Keratinocyte (primary cell): Measurements from ENCODE around the gene PAQR3. TPM values are rescaled to one million over a fixed set of nuclear protein-coding genes. Genes with fewer than 3 reads are reported as not detected.

ENCODE experiments used
- DNase-seq: peaks from one replicate; pipeline ENCODE4 v3.0.0-alpha.2; 2011; ENCODE audit warnings: low read depth, missing footprints, low spot score
- FAIRE-seq: peaks from 2 replicates; lab custom pipeline; 2011; peaks lifted over from hg19 to GRCh38; lab: Jason Lieb, UNC
- H2AFZ ChIP-seq: 2 replicates; pipeline ENCODE4 v1.6.0; 2012; ENCODE audit warnings: low read length, control low read depth, inconsistent platforms; ENCODE audit not compliant: control insufficient read depth
- H3K27ac ChIP-seq: 2 replicates; pipeline ENCODE4 v1.5.1; 2011; ENCODE audit warnings: low read length; ENCODE audit not compliant: control insufficient read depth, insufficient read depth
- H3K27me3 ChIP-seq: 3 replicates; pipeline ENCODE4 v1.6.0; 2011; ENCODE audit warnings: low read length; ENCODE audit not compliant: control insufficient read depth, insufficient read depth; ENCODE audit errors: extremely low read depth
- H3K36me3 ChIP-seq, 2 experiments: 2 replicates in 1 of 2; 3 replicates in 1 of 2; pipeline ENCODE4 v1.5.1; 2011; ENCODE audit warnings: low read length in 2 of 2, mild to moderate bottlenecking in 1 of 2; ENCODE audit not compliant: control insufficient read depth in 2 of 2, insufficient read depth in 2 of 2; ENCODE audit errors: extremely low read depth in 1 of 2
- H3K4me1 ChIP-seq: 3 replicates; pipeline ENCODE4 v1.5.1; 2011; ENCODE audit warnings: low read length; ENCODE audit not compliant: control insufficient read depth, insufficient read depth; ENCODE audit errors: extremely low read depth
- H3K4me2 ChIP-seq: 3 replicates; pipeline ENCODE4 v1.6.0; 2011; ENCODE audit warnings: low read depth, low read length; ENCODE audit not compliant: control insufficient read depth, insufficient read depth; ENCODE audit errors: extremely low read depth
- H3K4me3 ChIP-seq, 3 experiments: fragments of 200-600 bp in 1 of 3; sonication (generic) in 1 of 3; 2 replicates in 2 of 3; 3 replicates in 1 of 3; pipeline ENCODE4 v1.5.1; 2011 to 2016; ENCODE audit warnings: low read length in 3 of 3, mild to moderate bottlenecking in 3 of 3, control low read depth in 2 of 3, inconsistent platforms in 1 of 3, low read depth in 1 of 3, mixed read lengths in 1 of 3, mixed run types in 1 of 3, moderate library complexity in 1 of 3; ENCODE audit not compliant: control insufficient read depth in 2 of 3, insufficient read depth in 2 of 3; ENCODE audit errors: extremely low read depth in 1 of 3
- H3K79me2 ChIP-seq: 2 replicates; pipeline ENCODE4 v1.6.0; 2012; ENCODE audit warnings: low read length; ENCODE audit not compliant: control insufficient read depth, insufficient read depth
- H3K9ac ChIP-seq: 3 replicates; pipeline ENCODE4 v1.6.0; 2011; ENCODE audit warnings: low read length; ENCODE audit not compliant: control insufficient read depth, insufficient read depth; ENCODE audit errors: extremely low read depth
- H3K9me1 ChIP-seq: 3 replicates; pipeline ENCODE4 v1.6.0; 2011; ENCODE audit warnings: low read length; ENCODE audit not compliant: control insufficient read depth, insufficient read depth; ENCODE audit errors: extremely low read depth
- H3K9me3 ChIP-seq: 2 replicates; pipeline ENCODE4 v1.5.1; 2012; ENCODE audit warnings: low read depth, low read length; ENCODE audit not compliant: control insufficient read depth
- H4K20me1 ChIP-seq: 3 replicates; pipeline ENCODE4 v1.6.0; 2011; ENCODE audit warnings: low read length; ENCODE audit not compliant: control insufficient read depth, insufficient read depth; ENCODE audit errors: extremely low read depth
- CTCF ChIP-seq, 3 experiments: IDR thresholded peaks in 1 of 3; conservative IDR thresholded peaks in 1 of 3; optimal IDR thresholded peaks in 1 of 3; 2 replicates in 2 of 3; 3 replicates in 1 of 3; pipeline versions ENCODE3 to v1.5.1; 2011; ENCODE audit warnings: low read length in 3 of 3, mild to moderate bottlenecking in 3 of 3, moderate library complexity in 2 of 3, control low read depth in 1 of 3, inconsistent platforms in 1 of 3; ENCODE audit not compliant: insufficient read depth in 2 of 3; ENCODE audit errors: extremely low read depth in 1 of 3
- EZH2 ChIP-seq: IDR thresholded peaks from one replicate; pipeline ENCODE4 v1.6.1; 2012; ENCODE audit warnings: inconsistent platforms, mild to moderate bottlenecking, low read length, moderate library complexity
- dilution Hi-C: fragments of 300-500 bp; cut with MboI; formaldehyde crosslinking; loops from one replicate; pipeline ENCODE4 v1.7.0; 2020; ENCODE audit warnings: low sequenced_read_pairs; ENCODE audit not compliant: extremely low pct_ligation_motif_present
- polyA plus RNA-seq, 5 experiments: library from polyadenylated mRNA; depleted of rRNA in 3 of 5; stranded (reverse) in 3 of 5; stranded (forward) in 1 of 5; unstranded in 1 of 5; fragments of >200 nt; gene quantifications; 1 replicate in 1 of 5; 2 replicates in 3 of 5; 3 replicates in 1 of 5; pipeline versions ENCODE4 v1.2.1 to v1.2.3, GENCODE V29; 2011 to 2012; ENCODE audit warnings: missing spikeins in 2 of 5, low read depth in 1 of 5, low replicate concordance in 1 of 5

The PAQR3 gene
- polyA plus RNA-seq, 1 donor (not counting 4 experiments of a cell fraction or from before 2014, with no cell fraction given), result 31.0 TPM

- DNase-seq (no peak), FAIRE-seq (no peak)
- H3K9me3 ChIP-seq, result no peaks in the 10 kb centered on the region
- no peaks in the 10 kb centered on the region for H3K27me3 ChIP-seq
- H3K4me1 ChIP-seq, result no peaks in the 10 kb centered on the region
- H2AFZ ChIP-seq, result no peak overlapping the region
- H3K4me2 ChIP-seq, result no peak overlapping the region
- no peak overlapping the region for H3K27ac ChIP-seq
- no peak for TF ChIP-seq CTCF (optimal IDR thresholded peaks at IDR 0.05 in 1 of 3, IDR thresholded peaks at IDR 0.05 in 1 of 3, conservative IDR thresholded peaks at IDR 0.05 in 1 of 3; ENCODE audit: extremely low read depth in 1 of 3, insufficient read depth in 2 of 3, low read length in 3 of 3)
- no peak for TF ChIP-seq EZH2
- dilution Hi-C loops, result no loop called here
- no peaks in the 10 kb centered on the region for H3K79me2 ChIP-seq
- H3K9ac ChIP-seq, result no peak overlapping the region
- H4K20me1 ChIP-seq, result no peaks in the 10 kb centered on the region
- H3K36me3 ChIP-seq, result no peaks in the 10 kb centered on the region
- H3K9me1 ChIP-seq, result no peaks in the 10 kb centered on the region
- no peak overlapping the region for H3K4me3 ChIP-seq
These were observed 32.5 kb upstream of the PAQR3 start for GRCh38 chr4:78971776-78972175.

- H4K20me1 ChIP-seq, result no peaks in the 10 kb centered on the region
- no peaks in the 10 kb centered on the region for H3K4me1 ChIP-seq
- H3K27me3 ChIP-seq, result no peaks in the 10 kb centered on the region
- no peak overlapping the region for H3K9ac ChIP-seq
- no peaks in the 10 kb centered on the region for H3K79me2 ChIP-seq
- H3K4me3 ChIP-seq, result no peak overlapping the region
- H3K36me3 ChIP-seq, result no peaks in the 10 kb centered on the region
- H3K27ac ChIP-seq, result no peak overlapping the region
- DNase-seq (no peak), FAIRE-seq (no peak)
- no peaks in the 10 kb centered on the region for H3K9me3 ChIP-seq
- no peaks in the 10 kb centered on the region for H3K9me1 ChIP-seq
- H3K4me2 ChIP-seq, result no peak overlapping the region
- H2AFZ ChIP-seq, result no peak overlapping the region
- TF ChIP-seq EZH2 (no peak), CTCF (optimal IDR thresholded peaks at IDR 0.05 in 1 of 3, IDR thresholded peaks at IDR 0.05 in 1 of 3, conservative IDR thresholded peaks at IDR 0.05 in 1 of 3; ENCODE audit: extremely low read depth in 1 of 3, insufficient read depth in 2 of 3, low read length in 3 of 3) (no peak)
- dilution Hi-C loops, result no loop called here
These were observed 32.1 kb upstream of the PAQR3 start for GRCh38 chr4:78971326-78971725.
